ENCODE measurements around the gene ZNF19. TPM values are rescaled to one million over a fixed set of nuclear protein-coding genes. Genes with fewer than 3 reads are reported as not detected.

ZNF19 gene
- total and polyA plus RNA-seq, 11 donors, result 0.40 to 2.7 (median 1.7) TPM

DNA sequence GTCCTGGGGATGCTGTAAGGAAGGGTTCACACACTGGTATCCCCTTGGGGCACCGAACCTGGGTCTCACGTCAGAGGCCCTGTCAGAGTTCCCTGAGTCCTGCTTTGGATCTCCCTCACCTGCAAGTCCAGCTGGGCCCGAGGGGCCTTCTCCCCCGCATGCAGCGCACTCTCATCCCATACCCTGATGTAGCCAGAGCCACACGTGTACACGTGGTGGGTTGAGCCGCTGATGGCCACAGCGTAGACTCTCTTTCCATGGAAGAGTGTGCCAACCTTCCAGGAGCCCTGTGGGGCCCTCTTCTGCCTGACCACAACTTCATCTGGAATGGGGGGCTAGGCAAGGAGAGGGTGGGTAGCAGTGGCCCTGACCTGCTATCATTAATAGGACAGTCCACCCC, 57.1 kb downstream of the ZNF19 start:
- H3K4me1 ChIP-seq, result no peaks in the 10 kb centered on the region
- ATAC-seq, result no peak
- no peak for TF ChIP-seq POLR2A (IDR thresholded peaks at IDR 0.05)
- TF ChIP-seq, protein P1, sequence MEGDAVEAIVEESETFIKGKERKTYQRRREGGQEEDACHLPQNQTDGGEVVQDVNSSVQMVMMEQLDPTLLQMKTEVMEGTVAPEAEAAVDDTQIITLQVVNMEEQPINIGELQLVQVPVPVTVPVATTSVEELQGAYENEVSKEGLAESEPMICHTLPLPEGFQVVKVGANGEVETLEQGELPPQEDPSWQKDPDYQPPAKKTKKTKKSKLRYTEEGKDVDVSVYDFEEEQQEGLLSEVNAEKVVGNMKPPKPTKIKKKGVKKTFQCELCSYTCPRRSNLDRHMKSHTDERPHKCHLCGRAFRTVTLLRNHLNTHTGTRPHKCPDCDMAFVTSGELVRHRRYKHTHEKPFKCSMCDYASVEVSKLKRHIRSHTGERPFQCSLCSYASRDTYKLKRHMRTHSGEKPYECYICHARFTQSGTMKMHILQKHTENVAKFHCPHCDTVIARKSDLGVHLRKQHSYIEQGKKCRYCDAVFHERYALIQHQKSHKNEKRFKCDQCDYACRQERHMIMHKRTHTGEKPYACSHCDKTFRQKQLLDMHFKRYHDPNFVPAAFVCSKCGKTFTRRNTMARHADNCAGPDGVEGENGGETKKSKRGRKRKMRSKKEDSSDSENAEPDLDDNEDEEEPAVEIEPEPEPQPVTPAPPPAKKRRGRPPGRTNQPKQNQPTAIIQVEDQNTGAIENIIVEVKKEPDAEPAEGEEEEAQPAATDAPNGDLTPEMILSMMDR (IDR thresholded peaks at IDR 0.05), result no peak
- intact Hi-C loops (cut with DNase I), result no loop called here
- DNase-seq, result no peak
- WGBS, 4 donors, result 86 to 94% (median 89%) methylated on average over 7 to 9 of the region's 9 CpGs
- H3K27me3 ChIP-seq, result peaks cover 0 to 44% (median 4%) of the 10 kb centered on the region in 9 donors
- no peaks in the 10 kb centered on the region for H3K36me3 ChIP-seq
- H3K4me3 ChIP-seq, result no peak overlapping the region
- H3K27ac ChIP-seq, result no peak overlapping the region
- H3K9me3 ChIP-seq, result peaks cover 0 to 9% (median 2%) of the 10 kb centered on the region in 12 donors

DNA sequence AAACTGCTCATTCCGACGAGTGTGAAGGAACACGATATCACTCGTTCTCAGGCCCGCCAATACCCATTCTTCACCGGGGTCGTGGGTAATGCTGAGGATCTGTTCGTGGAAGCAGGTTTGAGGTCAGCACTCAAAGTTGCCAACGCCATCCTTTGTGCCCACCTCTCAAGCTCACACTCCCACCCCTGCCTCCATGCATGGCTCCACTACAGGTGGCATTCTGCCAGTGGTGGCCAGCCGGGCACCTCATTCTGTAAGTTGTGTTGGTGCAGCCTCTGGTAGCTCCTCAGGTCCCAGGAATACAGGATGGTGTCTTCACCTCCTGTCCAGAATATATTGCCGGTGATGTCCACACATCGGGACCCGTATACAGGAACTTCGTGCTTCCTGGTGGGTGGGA, 57.9 kb downstream of the ZNF19 start:
- Histone ChIP-seq H3K4me3 (no peak overlapping the region), H3K27me3 (peaks cover 0 to 46% (median 9%) of the 10 kb centered on the region in 9 donors), H3K9me3 (peaks cover 0 to 9% (median 2%) of the 10 kb centered on the region in 12 donors), H3K36me3 (no peaks in the 10 kb centered on the region), H3K4me1 (peaks cover 0 to 3% (median 0%) of the 10 kb centered on the region in 12 donors), H3K27ac (no peak overlapping the region)
- DNase-seq, result no peak
- intact Hi-C loops (cut with DNase I), result no loop called here
- TF ChIP-seq, protein P1 (IDR thresholded peaks at IDR 0.05), result no peak
- TF ChIP-seq POLR2A (IDR thresholded peaks at IDR 0.05), result no peak
- ATAC-seq, result no peak
- WGBS, 4 donors, result 81 to 88% (median 85%) methylated on average over 14 of the region's 14 CpGs

DNA sequence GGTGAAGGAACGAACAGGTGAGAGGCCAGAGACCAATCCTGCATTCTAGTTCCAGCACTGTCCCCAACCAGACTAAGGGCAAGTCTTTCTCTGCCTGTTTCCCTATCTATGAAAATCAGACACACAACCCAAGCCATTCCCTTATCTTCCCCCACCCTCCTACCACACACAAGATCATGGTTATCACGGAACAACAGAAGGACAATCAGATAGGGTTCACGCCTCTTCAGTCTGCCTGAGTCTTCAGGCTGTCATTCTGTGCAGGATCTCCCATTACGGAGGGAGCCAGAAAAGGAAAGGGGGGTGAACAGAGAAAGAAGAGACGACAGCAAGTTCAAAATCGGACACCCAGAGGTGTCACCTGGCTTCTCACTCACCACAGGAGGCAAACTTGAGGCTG, 58.4 kb downstream of the ZNF19 start:
- DNase-seq (no peak), ATAC-seq (no peak)
- H3K9me3 ChIP-seq, result peaks cover 0 to 9% (median 2%) of the 10 kb centered on the region in 12 donors
- no peak overlapping the region for H3K4me3 ChIP-seq
- no peaks in the 10 kb centered on the region for H3K36me3 ChIP-seq
- H3K27ac ChIP-seq, result no peak overlapping the region
- intact Hi-C loops (cut with DNase I), result no loop called here
- WGBS, 4 donors, result 37 to 42% (median 41%) methylated on average over 6 of the region's 6 CpGs
- TF ChIP-seq, protein P1 (IDR thresholded peaks at IDR 0.05), result no peak
- TF ChIP-seq POLR2A (IDR thresholded peaks at IDR 0.05), result no peak
- peaks cover 0 to 50% (median 13%) of the 10 kb centered on the region in 9 donors for H3K27me3 ChIP-seq
- peaks cover 0 to 7% (median 0%) of the 10 kb centered on the region in 12 donors for H3K4me1 ChIP-seq

DNA sequence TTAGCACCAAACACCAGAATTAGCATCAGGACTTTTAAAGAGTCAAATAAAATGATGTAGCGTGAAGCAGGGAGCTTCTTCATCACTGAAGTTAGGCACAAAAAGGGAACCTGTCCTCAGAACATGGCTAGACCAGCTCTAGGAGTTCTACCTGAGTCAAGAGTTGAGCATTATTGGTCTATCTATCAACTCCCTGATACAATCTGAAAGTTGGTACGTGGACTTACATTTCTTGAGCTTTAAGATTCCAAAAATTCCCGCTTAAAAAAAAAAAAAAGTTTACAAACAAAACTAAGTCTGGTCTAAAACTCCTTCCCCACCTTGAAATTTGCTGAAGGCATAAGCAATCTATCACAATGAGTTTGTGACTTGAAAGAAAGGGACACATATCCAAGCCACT, 59.5 kb downstream of the ZNF19 start:
- Histone ChIP-seq H3K9me3 (peaks cover 0 to 9% (median 2%) of the 10 kb centered on the region in 12 donors), H3K27me3 (peaks cover 3 to 56% (median 21%) of the 10 kb centered on the region in 9 donors), H3K4me3 (no peak overlapping the region), H3K4me1 (peaks cover 0 to 8% (median 0%) of the 10 kb centered on the region in 12 donors), H3K36me3 (no peaks in the 10 kb centered on the region), H3K27ac (no peak overlapping the region)
- DNase-seq (no peak), ATAC-seq (no peak)
- intact Hi-C loops (cut with DNase I), result loop anchor here in 1 of 10 donors (10.0 kb wide), 1 partner anchor 185 kb away; no protein-coding TSS in a partner anchor
- TF ChIP-seq, protein P1 (IDR thresholded peaks at IDR 0.05), result no peak
- no peak for TF ChIP-seq POLR2A (IDR thresholded peaks at IDR 0.05)
- WGBS, 4 donors, result 72 to 79% (median 77%) methylated on average over 3 of the region's 3 CpGs
